CD14-positive monocyte (primary cell): ENCODE data around the gene SUGCT. TPM values are rescaled to one million over a fixed set of nuclear protein-coding genes. Genes with fewer than 3 reads are reported as not detected.
A peak's percentile ranks its signal among the peaks of the same experiment; 100 is the strongest.

Experiments
- DNase-seq, 3 donors: peaks; one replicate each; pipeline ENCODE4 v3.0.0-alpha.2; 2011 to 2022
- H2AFZ ChIP-seq: 2 replicates; pipeline ENCODE4 v1.6.0; 2012; ENCODE audit warnings: mild to moderate bottlenecking, low read depth, low read length, inconsistent platforms; ENCODE audit not compliant: insufficient read depth, poor library complexity, severe bottlenecking
- H3K27ac ChIP-seq, 2 donors: 1 replicate in 1 of 2; 2 replicates in 1 of 2; pipeline ENCODE4 v1.5.1; 2012 to 2013; ENCODE audit warnings: low read length in 2 of 2, control low read depth in 1 of 2, inconsistent platforms in 1 of 2, low read depth in 1 of 2, mild to moderate bottlenecking in 1 of 2
- H3K27me3 ChIP-seq, 2 donors: one replicate each; pipeline versions ENCODE4 v1.6.0 to v1.6.1; 2011 to 2013; ENCODE audit warnings: low read length in 2 of 2; ENCODE audit not compliant: control insufficient read depth in 2 of 2, insufficient read depth in 2 of 2
- H3K36me3 ChIP-seq, 2 donors: replicated peaks in 1 of 2; 1 replicate in 1 of 2; 2 replicates in 1 of 2; pipeline versions ENCODE4 v1.5.1 to v1.6.1; 2012 to 2013; ENCODE audit warnings: low read length in 2 of 2, control low read depth in 1 of 2, inconsistent platforms in 1 of 2, mild to moderate bottlenecking in 1 of 2; ENCODE audit not compliant: insufficient read depth in 2 of 2, control insufficient read depth in 1 of 2
- H3K4me1 ChIP-seq, 2 donors: 1 replicate in 1 of 2; 2 replicates in 1 of 2; pipeline versions ENCODE4 v1.5.1 to v1.6.1; 2012 to 2013; ENCODE audit warnings: low read length in 2 of 2, control low read depth in 1 of 2, inconsistent platforms in 1 of 2, mild to moderate bottlenecking in 1 of 2, moderate library complexity in 1 of 2; ENCODE audit not compliant: insufficient read depth in 2 of 2, control insufficient read depth in 1 of 2
- H3K4me2 ChIP-seq: replicated peaks from 2 replicates; pipeline ENCODE3; 2012; ENCODE audit warnings: low read length, moderate library complexity, mild to moderate bottlenecking; ENCODE audit not compliant: poor library complexity, severe bottlenecking; ENCODE audit errors: extremely low read depth
- H3K4me3 ChIP-seq, 3 experiments: fragments of 200-600 bp in 1 of 3; sonication (generic) in 1 of 3; replicated peaks in 1 of 3; 1 replicate in 2 of 3; 2 replicates in 1 of 3; pipeline ENCODE4 v1.5.1; 2011 to 2013; ENCODE audit warnings: low read length in 3 of 3, mild to moderate bottlenecking in 3 of 3, control low read depth in 2 of 3, low read depth in 2 of 3, inconsistent platforms in 1 of 3, moderate library complexity in 1 of 3
- H3K79me2 ChIP-seq: 2 replicates; pipeline ENCODE4 v1.6.0; 2012; ENCODE audit warnings: mild to moderate bottlenecking, control low read depth, inconsistent platforms, low read length, moderate library complexity; ENCODE audit not compliant: insufficient read depth
- H3K9ac ChIP-seq: 2 replicates; pipeline ENCODE4 v1.6.0; 2017; ENCODE audit warnings: low read length, mild to moderate bottlenecking; ENCODE audit not compliant: insufficient read depth, poor library complexity, severe bottlenecking
- H3K9me3 ChIP-seq, 2 donors: replicated peaks in 1 of 2; 1 replicate in 1 of 2; 2 replicates in 1 of 2; pipeline versions ENCODE4 v1.5.1 to v1.6.1; 2012 to 2013; ENCODE audit warnings: low read length in 2 of 2, control low read depth in 1 of 2; ENCODE audit not compliant: control insufficient read depth in 1 of 2, insufficient read depth in 1 of 2
- H4K20me1 ChIP-seq: 2 replicates; pipeline ENCODE4 v1.6.0; 2012; ENCODE audit warnings: mild to moderate bottlenecking, low read length, control low read depth, moderate library complexity; ENCODE audit not compliant: insufficient read depth
- H3K27ac Mint-ChIP-seq, 7 donors: one replicate each; pipeline ENCODE4 v1.8.0; 2020; ENCODE audit warnings: mild to moderate bottlenecking in 7 of 7, mixed read lengths in 7 of 7, moderate library complexity in 6 of 7, inconsistent platforms in 2 of 7
- H3K27me3 Mint-ChIP-seq, 3 donors: one replicate each; pipeline ENCODE4 v1.8.0; 2021 to 2022; ENCODE audit warnings: low read depth in 3 of 3, mild to moderate bottlenecking in 3 of 3, mixed read lengths in 3 of 3, moderate library complexity in 3 of 3, inconsistent platforms in 1 of 3
- H3K36me3 Mint-ChIP-seq, 2 donors: one replicate each; pipeline ENCODE4 v1.8.0; 2020; ENCODE audit warnings: mixed read lengths in 2 of 2, inconsistent platforms in 1 of 2, mild to moderate bottlenecking in 1 of 2
- H3K4me1 Mint-ChIP-seq: one replicate; pipeline ENCODE4 v1.8.0; 2020; ENCODE audit warnings: mild to moderate bottlenecking, mixed read lengths
- H3K4me3 Mint-ChIP-seq, 2 donors: one replicate each; pipeline ENCODE4 v1.8.0; 2020; ENCODE audit warnings: mild to moderate bottlenecking in 2 of 2, mixed read lengths in 2 of 2, moderate library complexity in 1 of 2
- H3K9me3 Mint-ChIP-seq, 7 donors: one replicate each; pipeline ENCODE4 v1.8.0; 2020 to 2022; ENCODE audit warnings: mixed read lengths in 7 of 7, mild to moderate bottlenecking in 6 of 7, moderate library complexity in 6 of 7, inconsistent platforms in 2 of 7
- CTCF ChIP-seq: fragments of 200-600 bp; IDR thresholded peaks from one replicate; pipeline ENCODE4 v1.8.0; 2022; ENCODE audit warnings: antibody characterized with exemption, mild to moderate bottlenecking
- WGBS: methylation state at CpG from one replicate; pipeline ENCODE4 v1.1.5; 2013; ENCODE audit warnings: missing lambda C conversion rate; ENCODE audit not compliant: insufficient coverage; 5-methylcytosine and 5-hydroxymethylcytosine counted together
- intact Hi-C, 2 donors: fragments of 100-400 bp; cut with micrococcal nuclease; formaldehyde crosslinking; loops; one replicate each; pipeline versions ENCODE4 v1.15.0 to v1.15.1; 2023
- polyA plus RNA-seq, 3 donors: library from polyadenylated mRNA; depleted of rRNA in 1 of 3; unstranded in 2 of 3; stranded (reverse) in 1 of 3; fragments of 300-500 nt in 2 of 3; fragments of >200 nt in 1 of 3; fragmentation: Illumina TruSeq in 2 of 3; gene quantifications; 1 replicate in 2 of 3; 2 replicates in 1 of 3; pipeline ENCODE4 v1.2.3, GENCODE V29; 2012 to 2021

Gene SUGCT
- polyA plus RNA-seq, 3 donors, result not detected

DNA sequence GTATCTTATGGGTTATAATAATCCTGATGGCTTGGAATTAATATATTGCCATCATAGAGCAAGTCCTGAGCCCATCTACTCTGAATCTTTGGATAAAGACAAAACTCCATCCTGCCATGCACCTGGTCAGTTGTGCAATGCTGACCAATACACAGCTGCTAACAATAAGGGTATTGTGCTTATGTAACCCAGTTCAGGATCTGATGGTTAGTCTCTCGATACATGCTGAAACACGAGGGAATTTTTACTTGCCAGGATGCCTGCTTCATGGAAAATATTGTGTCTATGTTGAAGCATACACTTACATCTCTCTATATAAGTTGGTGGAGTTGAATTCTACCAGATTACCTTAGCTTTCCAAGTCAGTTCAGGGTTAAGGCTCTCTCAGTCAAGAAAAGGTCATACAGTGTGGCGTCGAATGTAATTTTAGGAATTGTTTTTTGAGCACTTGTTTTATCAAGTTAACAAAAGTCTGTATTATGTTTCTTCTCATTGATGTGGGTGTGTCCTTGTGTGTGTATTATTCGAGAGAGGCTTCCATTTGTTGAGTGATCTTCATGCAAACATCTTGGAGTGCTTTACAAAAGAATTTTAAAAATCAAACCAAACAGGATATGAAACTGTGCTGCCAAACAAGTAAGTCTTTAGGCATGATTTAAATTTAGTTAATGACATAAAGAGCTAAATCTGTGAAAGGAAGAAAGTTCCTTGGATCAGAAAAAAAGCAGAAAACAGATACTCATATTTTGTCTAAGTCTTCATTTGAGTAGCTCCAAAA lies 449.1 kb downstream of the SUGCT start:
- peaks cover 0 to 2% (median 0%) of the 10 kb centered on the region in 7 donors for H3K9me3 Mint-ChIP-seq

More for the DNA sequence above, 449.1 kb downstream of the SUGCT start:
- DNase-seq, result no peak
- Histone ChIP-seq H4K20me1 (no peaks in the 10 kb centered on the region), H3K27me3 (no peaks in the 10 kb centered on the region), H3K36me3 (no peaks in the 10 kb centered on the region), H3K9me3 (no peaks in the 10 kb centered on the region), H3K4me1 (peaks cover 18 to 25% of the 10 kb centered on the region in 2 donors), H3K4me2 (no peak overlapping the region), H3K9ac (no peak overlapping the region), H3K27ac (no peak overlapping the region), H3K4me3 (no peak overlapping the region), H3K79me2 (no peaks in the 10 kb centered on the region), H2AFZ (no peak overlapping the region)
- Mint-ChIP-seq H3K27ac (peak overlapping the region in 1 of 7 donors; percentile 40), H3K4me3 (no peak overlapping the region), H3K27me3 (no peaks in the 10 kb centered on the region), H3K36me3 (no peaks in the 10 kb centered on the region), H3K4me1 (peaks cover 36% of the 10 kb centered on the region)
- no CpG with 5 or more reads among the region's 5 CpGs for WGBS
- intact Hi-C loops, result loop anchor here in 1 of 2 donors (2.0 kb wide), 1 partner anchor 29 kb away; no protein-coding TSS in a partner anchor
- no peak for TF ChIP-seq CTCF
